ENCODE data around the gene SEC24C. TPM values are rescaled to one million over a fixed set of nuclear protein-coding genes. Genes with fewer than 3 reads are reported as not detected.

SEC24C gene
- total RNA-seq, 1 experiment from 2014 or later, result 113 TPM

DNA sequence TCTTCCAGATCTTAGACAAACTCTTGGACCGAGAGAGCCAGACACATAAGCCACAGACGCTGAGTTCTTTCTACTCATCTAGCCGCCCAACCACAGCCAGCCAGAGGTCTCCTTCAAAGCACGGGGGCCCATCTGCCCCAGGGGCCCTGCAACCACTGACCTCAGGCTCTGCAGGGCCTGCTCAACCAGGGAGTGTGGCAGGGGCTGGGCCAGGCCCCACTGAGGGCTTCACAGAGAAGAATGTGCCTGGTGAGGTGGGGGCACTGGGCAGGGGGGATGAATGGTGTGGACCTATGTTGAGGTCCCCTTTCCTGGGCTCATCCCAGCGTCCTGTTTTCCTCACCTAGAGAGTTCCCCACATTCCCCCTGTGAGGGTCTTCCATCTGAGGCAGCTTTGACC lies 52.6 kb downstream of the SEC24C start:
- ChIA-PET POLR2A (no interaction called here), CTCF (no interaction called here)
- H3K4me3 ChIP-seq (ENCODE audit: low read depth in 2 of 2, low read length in 2 of 2), result no peak overlapping the region
- H3K36me3 ChIP-seq (ENCODE audit: control insufficient read depth, insufficient read depth, low read length), result peaks cover 8% of the 10 kb centered on the region
- peak; percentile 32; the same call in 1 of the 2 replicates for TF ChIP-seq POLR2AphosphoS5 (IDR thresholded peaks at IDR 0.05; ENCODE audit: low read depth, low read length)
- TF ChIP-seq, protein P1, sequence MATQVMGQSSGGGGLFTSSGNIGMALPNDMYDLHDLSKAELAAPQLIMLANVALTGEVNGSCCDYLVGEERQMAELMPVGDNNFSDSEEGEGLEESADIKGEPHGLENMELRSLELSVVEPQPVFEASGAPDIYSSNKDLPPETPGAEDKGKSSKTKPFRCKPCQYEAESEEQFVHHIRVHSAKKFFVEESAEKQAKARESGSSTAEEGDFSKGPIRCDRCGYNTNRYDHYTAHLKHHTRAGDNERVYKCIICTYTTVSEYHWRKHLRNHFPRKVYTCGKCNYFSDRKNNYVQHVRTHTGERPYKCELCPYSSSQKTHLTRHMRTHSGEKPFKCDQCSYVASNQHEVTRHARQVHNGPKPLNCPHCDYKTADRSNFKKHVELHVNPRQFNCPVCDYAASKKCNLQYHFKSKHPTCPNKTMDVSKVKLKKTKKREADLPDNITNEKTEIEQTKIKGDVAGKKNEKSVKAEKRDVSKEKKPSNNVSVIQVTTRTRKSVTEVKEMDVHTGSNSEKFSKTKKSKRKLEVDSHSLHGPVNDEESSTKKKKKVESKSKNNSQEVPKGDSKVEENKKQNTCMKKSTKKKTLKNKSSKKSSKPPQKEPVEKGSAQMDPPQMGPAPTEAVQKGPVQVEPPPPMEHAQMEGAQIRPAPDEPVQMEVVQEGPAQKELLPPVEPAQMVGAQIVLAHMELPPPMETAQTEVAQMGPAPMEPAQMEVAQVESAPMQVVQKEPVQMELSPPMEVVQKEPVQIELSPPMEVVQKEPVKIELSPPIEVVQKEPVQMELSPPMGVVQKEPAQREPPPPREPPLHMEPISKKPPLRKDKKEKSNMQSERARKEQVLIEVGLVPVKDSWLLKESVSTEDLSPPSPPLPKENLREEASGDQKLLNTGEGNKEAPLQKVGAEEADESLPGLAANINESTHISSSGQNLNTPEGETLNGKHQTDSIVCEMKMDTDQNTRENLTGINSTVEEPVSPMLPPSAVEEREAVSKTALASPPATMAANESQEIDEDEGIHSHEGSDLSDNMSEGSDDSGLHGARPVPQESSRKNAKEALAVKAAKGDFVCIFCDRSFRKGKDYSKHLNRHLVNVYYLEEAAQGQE (IDR thresholded peaks at IDR 0.05; ENCODE audit: insufficient read depth in 1 of 2, low read depth in 2 of 2, low read length in 1 of 2), result no peak
- no peaks in the 10 kb centered on the region for H3K4me1 ChIP-seq (ENCODE audit: control insufficient read depth, insufficient read depth, low read length)
- DNase-seq (ENCODE audit: low read depth, low spot score), result no peak
- intact Hi-C loops (cut with micrococcal nuclease; ENCODE audit: unreplicated experiment) (no loop called here), in situ Hi-C loops (cut with HindIII; ENCODE audit: low pct_unique_long_range_greater_than_20kb, low sequenced_read_pairs) (no loop called here)
- no peaks in the 10 kb centered on the region for H3K9me3 ChIP-seq (ENCODE audit: control insufficient read depth, insufficient read depth, low read depth, low read length)
- H3K27me3 ChIP-seq (ENCODE audit: control insufficient read depth, insufficient read depth, low read length), result no peaks in the 10 kb centered on the region
- H3K27ac ChIP-seq (ENCODE audit: low read length), result no peak overlapping the region
- BruUV-seq (replicated peaks), result TSS peak; percentile 24
- ATAC-seq, result no peak

DNA sequence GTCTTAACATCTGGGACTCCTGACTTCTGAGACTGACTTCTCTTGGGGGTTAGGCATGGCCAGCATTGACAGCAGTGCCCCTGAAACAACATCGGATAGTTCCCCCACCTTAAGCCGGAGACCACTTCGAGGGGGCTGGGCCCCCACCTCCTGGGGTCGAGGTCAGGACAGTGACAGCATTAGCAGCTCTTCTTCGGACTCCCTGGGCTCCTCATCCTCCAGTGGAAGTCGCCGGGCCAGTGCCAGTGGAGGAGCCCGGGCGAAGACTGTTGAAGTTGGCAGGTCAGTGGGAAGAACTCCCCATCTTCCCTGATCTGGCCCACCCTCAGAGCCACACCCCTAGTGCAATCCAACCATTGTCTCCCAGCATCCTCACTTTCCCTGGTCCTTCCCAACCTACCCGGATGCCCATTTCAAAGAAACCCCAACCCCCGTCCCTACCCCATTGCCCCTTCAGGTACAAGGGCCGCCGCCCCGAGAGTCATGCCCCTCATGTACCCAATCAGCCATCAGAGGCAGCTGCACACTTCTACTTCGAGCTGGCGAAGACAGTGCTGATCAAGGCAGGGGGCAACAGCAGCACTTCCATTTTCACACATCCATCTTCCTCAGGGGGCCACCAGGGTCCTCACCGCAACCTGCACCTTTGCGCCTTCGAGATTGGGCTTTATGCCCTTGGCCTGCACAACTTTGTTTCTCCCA lies 53.3 kb downstream of the SEC24C start:
- H3K9me3 ChIP-seq (ENCODE audit: control insufficient read depth, insufficient read depth, low read depth, low read length), result no peaks in the 10 kb centered on the region
- TF ChIP-seq, protein P2, sequence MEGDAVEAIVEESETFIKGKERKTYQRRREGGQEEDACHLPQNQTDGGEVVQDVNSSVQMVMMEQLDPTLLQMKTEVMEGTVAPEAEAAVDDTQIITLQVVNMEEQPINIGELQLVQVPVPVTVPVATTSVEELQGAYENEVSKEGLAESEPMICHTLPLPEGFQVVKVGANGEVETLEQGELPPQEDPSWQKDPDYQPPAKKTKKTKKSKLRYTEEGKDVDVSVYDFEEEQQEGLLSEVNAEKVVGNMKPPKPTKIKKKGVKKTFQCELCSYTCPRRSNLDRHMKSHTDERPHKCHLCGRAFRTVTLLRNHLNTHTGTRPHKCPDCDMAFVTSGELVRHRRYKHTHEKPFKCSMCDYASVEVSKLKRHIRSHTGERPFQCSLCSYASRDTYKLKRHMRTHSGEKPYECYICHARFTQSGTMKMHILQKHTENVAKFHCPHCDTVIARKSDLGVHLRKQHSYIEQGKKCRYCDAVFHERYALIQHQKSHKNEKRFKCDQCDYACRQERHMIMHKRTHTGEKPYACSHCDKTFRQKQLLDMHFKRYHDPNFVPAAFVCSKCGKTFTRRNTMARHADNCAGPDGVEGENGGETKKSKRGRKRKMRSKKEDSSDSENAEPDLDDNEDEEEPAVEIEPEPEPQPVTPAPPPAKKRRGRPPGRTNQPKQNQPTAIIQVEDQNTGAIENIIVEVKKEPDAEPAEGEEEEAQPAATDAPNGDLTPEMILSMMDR (IDR thresholded peaks at IDR 0.05), result no peak
- no peaks in the 10 kb centered on the region for H3K27me3 ChIP-seq (ENCODE audit: control insufficient read depth, insufficient read depth, low read length)
- ChIA-PET POLR2A (no interaction called here), CTCF (no interaction called here)
- no peak overlapping the region for H3K4me3 ChIP-seq (ENCODE audit: low read depth in 2 of 2, low read length in 2 of 2)
- ATAC-seq (no peak), DNase-seq (ENCODE audit: low read depth, low spot score) (no peak)
- no peak overlapping the region for H3K27ac ChIP-seq (ENCODE audit: low read length)
- in situ Hi-C loops (cut with HindIII; ENCODE audit: low pct_unique_long_range_greater_than_20kb, low sequenced_read_pairs), result no loop called here
- H3K4me1 ChIP-seq (ENCODE audit: control insufficient read depth, insufficient read depth, low read length), result no peaks in the 10 kb centered on the region
- H3K36me3 ChIP-seq (ENCODE audit: control insufficient read depth, insufficient read depth, low read length), result peaks cover 11% of the 10 kb centered on the region
- no TSS peak for BruUV-seq (replicated peaks)
- intact Hi-C loops (cut with micrococcal nuclease; ENCODE audit: unreplicated experiment), result no loop called here

DNA sequence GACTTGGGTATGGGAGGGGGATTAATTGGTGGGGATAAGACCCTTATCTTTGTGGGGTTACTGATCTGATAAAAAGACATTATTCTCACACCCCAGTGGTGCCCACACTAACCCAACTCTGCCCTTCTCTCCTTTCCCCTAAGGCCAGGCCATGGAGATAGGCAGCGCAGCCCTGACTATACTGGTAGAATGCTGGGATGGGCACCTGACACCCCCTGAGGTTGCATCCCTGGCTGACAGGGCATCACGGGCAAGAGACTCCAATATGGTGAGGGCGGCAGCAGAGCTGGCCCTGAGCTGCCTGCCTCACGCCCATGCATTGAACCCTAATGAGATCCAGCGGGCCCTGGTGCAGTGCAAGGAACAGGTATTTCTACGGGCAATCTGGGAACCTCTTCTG lies 53.9 kb downstream of the SEC24C start:
- Histone ChIP-seq H3K9me3 (ENCODE audit: control insufficient read depth, insufficient read depth, low read depth, low read length) (no peaks in the 10 kb centered on the region), H3K36me3 (ENCODE audit: control insufficient read depth, insufficient read depth, low read length) (peaks cover 15% of the 10 kb centered on the region), H3K27me3 (ENCODE audit: control insufficient read depth, insufficient read depth, low read length) (no peaks in the 10 kb centered on the region), H3K4me1 (ENCODE audit: control insufficient read depth, insufficient read depth, low read length) (no peaks in the 10 kb centered on the region), H3K27ac (ENCODE audit: low read length) (no peak overlapping the region), H3K4me3 (ENCODE audit: low read depth in 2 of 2, low read length in 2 of 2) (no peak overlapping the region)
- no peak for DNase-seq (ENCODE audit: low read depth, low spot score)
- ChIA-PET POLR2A (no interaction called here), CTCF (no interaction called here)
- in situ Hi-C loops (cut with HindIII; ENCODE audit: low pct_unique_long_range_greater_than_20kb, low sequenced_read_pairs) (no loop called here), intact Hi-C loops (cut with micrococcal nuclease; ENCODE audit: unreplicated experiment) (no loop called here)
- TF ChIP-seq, protein P1 (IDR thresholded peaks at IDR 0.05; ENCODE audit: insufficient read depth in 1 of 2, low read depth in 2 of 2, low read length in 1 of 2), result no peak
- TF ChIP-seq TCF7L2 (IDR thresholded peaks at IDR 0.05; ENCODE audit: low read depth, low read length), result no peak
- TF ChIP-seq SIN3A (IDR thresholded peaks at IDR 0.05; ENCODE audit: borderline replicate concordance, insufficient read depth, low read depth, low read length), result no peak
- TF ChIP-seq POLR2AphosphoS5 (IDR thresholded peaks at IDR 0.05; ENCODE audit: low read depth, low read length), result no peak
- TF ChIP-seq, protein P2 (IDR thresholded peaks at IDR 0.05), result no peak
- ATAC-seq, result no peak
- no TSS peak for BruUV-seq (replicated peaks)

Measured in Panc1 (cell line).